Measurements from ENCODE around the gene TMEM184C.

Gene TMEM184C

DNA sequence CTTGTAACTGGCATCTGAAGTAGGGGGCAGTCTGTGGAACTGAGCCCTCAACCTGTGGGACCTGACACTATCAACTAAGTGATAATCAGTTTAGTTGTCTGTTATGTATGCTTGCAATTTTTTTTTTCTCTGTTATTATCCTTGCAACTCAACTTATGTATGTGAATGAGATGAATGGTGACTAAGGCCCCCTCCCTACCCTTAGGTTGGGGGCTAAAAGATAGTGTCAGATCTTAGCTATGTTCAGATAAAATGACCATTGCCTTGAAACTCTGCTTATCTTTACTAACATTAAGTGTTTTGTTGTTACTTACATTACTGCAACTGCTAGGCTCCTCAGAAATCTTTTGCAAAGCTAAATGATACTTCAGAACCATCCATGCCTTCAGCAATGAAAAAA, 31.5 kb downstream of the TMEM184C start:
- TF ChIP-seq, protein P1, sequence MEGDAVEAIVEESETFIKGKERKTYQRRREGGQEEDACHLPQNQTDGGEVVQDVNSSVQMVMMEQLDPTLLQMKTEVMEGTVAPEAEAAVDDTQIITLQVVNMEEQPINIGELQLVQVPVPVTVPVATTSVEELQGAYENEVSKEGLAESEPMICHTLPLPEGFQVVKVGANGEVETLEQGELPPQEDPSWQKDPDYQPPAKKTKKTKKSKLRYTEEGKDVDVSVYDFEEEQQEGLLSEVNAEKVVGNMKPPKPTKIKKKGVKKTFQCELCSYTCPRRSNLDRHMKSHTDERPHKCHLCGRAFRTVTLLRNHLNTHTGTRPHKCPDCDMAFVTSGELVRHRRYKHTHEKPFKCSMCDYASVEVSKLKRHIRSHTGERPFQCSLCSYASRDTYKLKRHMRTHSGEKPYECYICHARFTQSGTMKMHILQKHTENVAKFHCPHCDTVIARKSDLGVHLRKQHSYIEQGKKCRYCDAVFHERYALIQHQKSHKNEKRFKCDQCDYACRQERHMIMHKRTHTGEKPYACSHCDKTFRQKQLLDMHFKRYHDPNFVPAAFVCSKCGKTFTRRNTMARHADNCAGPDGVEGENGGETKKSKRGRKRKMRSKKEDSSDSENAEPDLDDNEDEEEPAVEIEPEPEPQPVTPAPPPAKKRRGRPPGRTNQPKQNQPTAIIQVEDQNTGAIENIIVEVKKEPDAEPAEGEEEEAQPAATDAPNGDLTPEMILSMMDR (IDR thresholded peaks at IDR 0.05; ENCODE audit: borderline replicate concordance, control extremely low read depth, extremely low read depth, insufficient read depth, missing control alignments) = no peak
- DNase-seq (ENCODE audit: low spot score) = no peak
- in situ Hi-C loops (cut with MboI; ENCODE audit: low sequenced_read_pairs, unreplicated experiment) = no loop called here

DNA sequence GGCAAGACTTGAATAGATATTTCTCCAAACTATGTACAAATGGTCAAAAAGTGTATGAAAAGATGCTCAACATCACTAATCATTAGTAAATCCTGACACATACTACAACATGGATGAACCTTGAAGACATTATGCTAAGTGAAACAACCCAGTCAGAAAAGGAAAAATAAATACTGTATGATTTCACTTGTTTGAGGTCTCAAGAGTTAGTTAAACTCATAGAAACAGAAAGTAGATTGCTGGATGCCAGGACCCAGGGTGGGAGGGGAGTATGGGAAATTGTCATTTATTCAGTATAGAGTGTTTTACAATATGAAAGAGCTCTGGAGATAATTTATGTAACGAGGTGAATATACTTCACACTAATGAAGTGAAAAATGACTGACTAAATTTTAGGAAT, 34.4 kb downstream of the TMEM184C start:
- in situ Hi-C loops (cut with MboI; ENCODE audit: low sequenced_read_pairs, unreplicated experiment) = no loop called here
- DNase-seq (ENCODE audit: low spot score) = no peak
- TF ChIP-seq, protein P1 (IDR thresholded peaks at IDR 0.05; ENCODE audit: borderline replicate concordance, control extremely low read depth, extremely low read depth, insufficient read depth, missing control alignments) = no peak

DNA sequence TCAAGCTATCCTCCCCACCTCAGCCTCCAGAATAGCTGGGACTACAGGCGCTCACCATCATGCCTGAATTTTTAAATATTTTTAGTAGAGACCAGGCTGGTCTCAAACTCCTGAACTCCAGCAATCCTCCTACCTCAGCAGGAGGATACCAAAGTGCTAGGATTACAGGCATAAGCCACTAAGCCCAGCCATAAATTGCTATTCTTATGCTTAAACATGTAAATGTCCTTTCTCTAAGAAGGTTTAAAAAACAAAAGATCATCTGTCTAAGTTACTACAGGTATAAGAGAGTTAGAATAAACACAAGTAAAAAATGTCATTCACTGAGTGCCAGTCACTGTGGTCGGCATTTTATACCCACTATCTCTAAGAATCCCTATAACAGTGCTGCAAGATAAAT, 38.4 kb downstream of the TMEM184C start:
- TF ChIP-seq, protein P1 (IDR thresholded peaks at IDR 0.05; ENCODE audit: borderline replicate concordance, control extremely low read depth, extremely low read depth, insufficient read depth, missing control alignments) = no peak
- in situ Hi-C loops (cut with MboI; ENCODE audit: low sequenced_read_pairs, unreplicated experiment) = no loop called here
- no peak for DNase-seq (ENCODE audit: low spot score)

DNA sequence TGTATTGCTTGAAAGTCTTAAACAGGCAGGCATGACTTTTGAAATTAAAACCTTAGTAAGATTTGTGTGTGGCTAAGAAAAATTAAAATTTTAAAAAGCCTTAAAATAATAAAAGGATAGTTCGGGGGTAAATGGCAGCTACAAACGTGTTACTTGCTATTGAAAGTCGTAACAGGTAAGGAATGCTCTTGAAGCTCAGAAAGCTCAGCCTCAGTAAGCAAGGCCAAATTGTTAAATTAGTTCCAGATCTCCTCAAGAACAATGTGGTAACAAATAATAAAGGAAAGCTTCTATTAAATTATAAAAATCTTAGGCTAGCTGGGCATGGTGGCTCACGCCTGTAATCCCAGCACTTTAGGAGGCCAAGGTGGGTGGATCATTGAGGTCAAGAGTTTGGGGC, 41.3 kb downstream of the TMEM184C start:
- DNase-seq (ENCODE audit: low spot score) = no peak
- in situ Hi-C loops (cut with MboI; ENCODE audit: low sequenced_read_pairs, unreplicated experiment) = no loop called here
- TF ChIP-seq, protein P1 (IDR thresholded peaks at IDR 0.05; ENCODE audit: borderline replicate concordance, control extremely low read depth, extremely low read depth, insufficient read depth, missing control alignments) = no peak

DNA sequence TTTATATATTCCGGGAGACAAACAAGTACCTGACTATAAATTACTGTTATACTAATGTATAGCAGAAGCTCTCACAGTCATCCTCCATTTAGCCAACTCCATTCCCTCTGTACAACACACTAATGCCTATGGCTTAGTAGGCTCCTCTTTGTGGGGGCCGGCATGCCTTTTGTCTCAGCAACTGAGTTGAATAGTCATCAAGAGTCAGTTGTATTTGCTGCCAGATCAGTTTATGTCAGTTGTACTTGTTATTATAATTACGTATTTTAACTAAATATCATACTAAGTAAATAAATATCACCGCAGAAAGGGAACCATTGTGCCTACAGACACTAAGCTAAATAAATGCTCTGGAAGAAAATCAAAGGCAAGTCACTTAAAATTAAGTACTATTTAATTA, 56.9 kb downstream of the TMEM184C start:
- in situ Hi-C loops (cut with MboI; ENCODE audit: low sequenced_read_pairs, unreplicated experiment) = no loop called here
- TF ChIP-seq, protein P1 (IDR thresholded peaks at IDR 0.05; ENCODE audit: borderline replicate concordance, control extremely low read depth, extremely low read depth, insufficient read depth, missing control alignments) = no peak
- DNase-seq (ENCODE audit: low spot score) = no peak

DNA sequence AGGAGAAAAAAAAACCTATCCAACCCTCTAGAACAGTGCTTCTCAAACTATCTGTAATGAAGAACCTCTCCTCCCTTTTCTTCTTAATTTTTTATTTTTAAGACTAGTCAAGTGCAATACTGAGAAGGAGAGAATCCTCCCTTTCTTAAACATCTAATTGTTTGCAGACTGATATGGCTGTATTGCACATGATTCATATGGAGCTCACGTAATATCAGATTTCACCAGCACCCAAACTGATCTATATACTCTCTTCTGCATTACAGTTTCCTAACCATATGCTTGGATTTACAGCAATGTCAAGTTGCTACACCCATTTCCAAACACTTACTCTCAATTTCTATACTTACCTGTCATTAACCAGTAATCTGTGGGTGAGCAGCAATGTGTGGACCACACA, 57.3 kb downstream of the TMEM184C start:
- TF ChIP-seq, protein P1 (IDR thresholded peaks at IDR 0.05; ENCODE audit: borderline replicate concordance, control extremely low read depth, extremely low read depth, insufficient read depth, missing control alignments) = no peak
- no peak for DNase-seq (ENCODE audit: low spot score)
- in situ Hi-C loops (cut with MboI; ENCODE audit: low sequenced_read_pairs, unreplicated experiment) = no loop called here

DNA sequence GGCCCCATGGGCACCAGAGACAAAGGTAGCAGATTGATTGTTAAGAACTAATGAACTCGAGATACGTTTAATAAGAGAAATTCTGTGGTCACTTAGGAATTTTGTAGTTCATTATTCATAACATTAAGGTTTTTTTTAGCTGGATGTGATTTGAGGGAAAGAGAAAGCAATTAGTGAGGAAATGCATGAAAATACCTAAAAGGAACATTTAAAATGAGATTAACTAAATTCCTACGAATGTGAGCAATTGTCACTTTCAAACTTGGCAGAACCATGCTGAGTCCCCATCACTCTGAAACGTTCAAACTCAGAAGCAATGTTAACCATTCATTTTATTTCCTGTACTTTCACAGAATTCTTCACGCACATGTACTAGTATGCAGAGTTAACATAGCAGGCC, 60.9 kb downstream of the TMEM184C start:
- in situ Hi-C loops (cut with MboI; ENCODE audit: low sequenced_read_pairs, unreplicated experiment) = no loop called here
- TF ChIP-seq, protein P1 (IDR thresholded peaks at IDR 0.05; ENCODE audit: borderline replicate concordance, control extremely low read depth, extremely low read depth, insufficient read depth, missing control alignments) = no peak
- no peak for DNase-seq (ENCODE audit: low spot score)

Data from GM13976 (cell line).